ENCODE data around the gene NEK10. TPM values are rescaled to one million over a fixed set of nuclear protein-coding genes. Genes with fewer than 3 reads are reported as not detected.

NEK10 gene
- total and polyA plus RNA-seq, 2 of the 13 experiments (the other 11 are each of a cell fraction or from before 2014, with no cell fraction given), result 2.8 to 14.2 TPM

DNA sequence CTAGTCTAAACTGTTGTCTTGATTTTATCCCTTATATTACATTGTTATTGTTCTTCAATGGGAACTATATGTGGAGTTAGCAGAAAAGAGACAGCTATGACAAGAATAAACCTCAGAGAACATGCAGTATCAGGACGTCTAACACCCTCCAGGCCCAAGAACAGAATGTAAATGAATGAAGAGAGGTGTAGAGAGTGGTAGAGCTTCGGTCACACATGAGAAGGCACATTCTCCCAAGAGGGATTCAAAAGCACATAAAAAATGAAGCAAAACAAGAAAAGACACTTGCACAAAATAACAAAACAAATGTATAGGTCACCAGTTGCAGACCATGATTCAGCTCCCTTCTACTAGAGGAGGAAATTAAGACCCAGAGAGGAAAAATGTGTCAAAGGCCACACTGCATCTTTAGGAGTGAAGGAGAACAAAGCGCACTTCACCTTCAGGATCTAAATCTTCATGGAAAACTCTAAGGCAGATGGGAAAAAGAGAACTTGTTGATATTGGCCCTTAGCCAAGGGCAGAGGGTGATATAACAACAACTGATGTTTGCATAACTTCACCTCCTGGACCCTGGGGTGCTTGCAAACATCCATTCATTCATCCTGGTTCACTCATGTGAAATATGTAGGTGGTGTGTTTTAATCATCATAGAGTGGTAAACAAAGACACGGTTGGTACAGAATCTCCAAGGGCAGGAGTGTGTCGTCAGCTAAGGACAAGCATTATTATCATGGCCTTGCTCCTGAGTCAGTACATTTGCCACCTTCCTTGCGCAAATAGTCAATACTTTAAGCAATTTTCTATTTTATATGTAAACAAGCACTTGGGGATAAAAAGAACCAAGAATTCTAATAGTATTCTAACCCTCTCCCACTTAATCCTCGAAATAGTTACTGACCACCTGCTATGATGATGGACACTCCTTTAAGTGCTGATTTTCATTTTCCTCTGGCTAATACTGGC, 8.8 kb downstream of the NEK10 start (continued):
- TF ChIP-seq CHD2 (IDR thresholded peaks at IDR 0.05; ENCODE audit: low read depth, low read length) (no peak), RAD51 (IDR thresholded peaks at IDR 0.05; ENCODE audit: borderline replicate concordance) (no peak), NFIC (IDR thresholded peaks at IDR 0.05; ENCODE audit: low read length) (peak; percentile 100), ZNF326 (CRISPR knock-in tag; IDR thresholded peaks at IDR 0.05; ENCODE audit: borderline replicate concordance) (no peak), HMGXB3 (CRISPR knock-in tag; IDR thresholded peaks at IDR 0.05; ENCODE audit: borderline replicate concordance) (peak; percentile 97), ZNF614 (CRISPR knock-in tag; IDR thresholded peaks at IDR 0.05; ENCODE audit: borderline replicate concordance) (peak; percentile 97), ZNF350 (CRISPR knock-in tag; IDR thresholded peaks at IDR 0.05; ENCODE audit: borderline replicate concordance, low read depth) (no peak), ZBTB44 (CRISPR knock-in tag; IDR thresholded peaks at IDR 0.05) (no peak), SOX6 (IDR thresholded peaks at IDR 0.05) (no peak), SOX6 (CRISPR knock-in tag; IDR thresholded peaks at IDR 0.05) (peak; percentile 99), FOXK2 (IDR thresholded peaks at IDR 0.05) (peak; percentile 96), RFXAP (CRISPR knock-in tag; IDR thresholded peaks at IDR 0.05; ENCODE audit: borderline replicate concordance) (peak; percentile 93), CCAR2 (optimal IDR thresholded peaks at IDR 0.05; ENCODE audit: low read depth, low read length) (no peak), NAIF1 (CRISPR knock-in tag; IDR thresholded peaks at IDR 0.05; ENCODE audit: borderline replicate concordance) (0 out of 2 replicates have a peak, but pooled peaks have one; percentile 48), ZNF460 (CRISPR knock-in tag; IDR thresholded peaks at IDR 0.05; ENCODE audit: borderline replicate concordance) (no peak; the same call in 1 of the 2 replicates), DR1 (CRISPR knock-in tag; IDR thresholded peaks at IDR 0.05) (no peak), ZBTB38 (CRISPR knock-in tag; IDR thresholded peaks at IDR 0.05) (no peak), MAFK (conservative IDR thresholded peaks at IDR 0.05 in 1 of 2, IDR thresholded peaks at IDR 0.05 in 1 of 2; ENCODE audit: low read length in 2 of 2) (peak; percentile 56 to 60)
- TF ChIP-seq, protein P1, sequence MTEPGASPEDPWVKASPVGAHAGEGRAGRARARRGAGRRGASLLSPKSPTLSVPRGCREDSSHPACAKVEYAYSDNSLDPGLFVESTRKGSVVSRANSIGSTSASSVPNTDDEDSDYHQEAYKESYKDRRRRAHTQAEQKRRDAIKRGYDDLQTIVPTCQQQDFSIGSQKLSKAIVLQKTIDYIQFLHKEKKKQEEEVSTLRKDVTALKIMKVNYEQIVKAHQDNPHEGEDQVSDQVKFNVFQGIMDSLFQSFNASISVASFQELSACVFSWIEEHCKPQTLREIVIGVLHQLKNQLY (CRISPR knock-in tag; IDR thresholded peaks at IDR 0.05), result peak; percentile 95
- TF ChIP-seq, protein P2, sequence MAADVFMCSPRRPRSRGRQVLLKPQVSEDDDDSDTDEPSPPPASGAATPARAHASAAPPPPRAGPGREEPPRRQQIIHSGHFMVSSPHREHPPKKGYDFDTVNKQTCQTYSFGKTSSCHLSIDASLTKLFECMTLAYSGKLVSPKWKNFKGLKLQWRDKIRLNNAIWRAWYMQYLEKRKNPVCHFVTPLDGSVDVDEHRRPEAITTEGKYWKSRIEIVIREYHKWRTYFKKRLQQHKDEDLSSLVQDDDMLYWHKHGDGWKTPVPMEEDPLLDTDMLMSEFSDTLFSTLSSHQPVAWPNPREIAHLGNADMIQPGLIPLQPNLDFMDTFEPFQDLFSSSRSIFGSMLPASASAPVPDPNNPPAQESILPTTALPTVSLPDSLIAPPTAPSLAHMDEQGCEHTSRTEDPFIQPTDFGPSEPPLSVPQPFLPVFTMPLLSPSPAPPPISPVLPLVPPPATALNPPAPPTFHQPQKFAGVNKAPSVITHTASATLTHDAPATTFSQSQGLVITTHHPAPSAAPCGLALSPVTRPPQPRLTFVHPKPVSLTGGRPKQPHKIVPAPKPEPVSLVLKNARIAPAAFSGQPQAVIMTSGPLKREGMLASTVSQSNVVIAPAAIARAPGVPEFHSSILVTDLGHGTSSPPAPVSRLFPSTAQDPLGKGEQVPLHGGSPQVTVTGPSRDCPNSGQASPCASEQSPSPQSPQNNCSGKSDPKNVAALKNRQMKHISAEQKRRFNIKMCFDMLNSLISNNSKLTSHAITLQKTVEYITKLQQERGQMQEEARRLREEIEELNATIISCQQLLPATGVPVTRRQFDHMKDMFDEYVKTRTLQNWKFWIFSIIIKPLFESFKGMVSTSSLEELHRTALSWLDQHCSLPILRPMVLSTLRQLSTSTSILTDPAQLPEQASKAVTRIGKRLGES (CRISPR knock-in tag; IDR thresholded peaks at IDR 0.05; ENCODE audit: borderline replicate concordance), result no peak

Measured in HepG2 (cell line).